ENCODE measurements around the gene C3orf52. TPM values are rescaled to one million over a fixed set of nuclear protein-coding genes. Genes with fewer than 3 reads are reported as not detected.
A peak's percentile ranks its signal among the peaks of the same experiment; 100 is the strongest.

The C3orf52 gene
- total and polyA plus RNA-seq, 10 of the 15 experiments (the other 5 are each of a cell fraction or from before 2014, with no cell fraction given): 0.15 to 1.9 (median 0.73) TPM

GRCh38 chr3:112085735-112086075 is 484 bp upstream of the C3orf52 start:
- peak overlapping the region; percentile 100 for H3K4me2 ChIP-seq (ENCODE audit: control insufficient read depth, insufficient read depth)
- ATAC-seq (peak; percentile 5; the same call in 2 of the 3 replicates), FAIRE-seq (no peak), DNase-seq (ENCODE audit: low read depth, low spot score) (no peak)
- no peak overlapping the region for H3K9ac ChIP-seq (ENCODE audit: control insufficient read depth, insufficient read depth, low read length)
- peak overlapping the region; percentile 76; the same call in 1 of the 2 replicates for H3K4me3 ChIP-seq
- H3K9me3 ChIP-seq (replicated peaks; ENCODE audit: control insufficient read depth, insufficient read depth, low read length): no peaks in the 10 kb centered on the region
- peaks cover 3% of the 10 kb centered on the region for H3K4me1 ChIP-seq (ENCODE audit: control insufficient read depth, insufficient read depth, low read length)
- RAD21 ChIA-PET (ENCODE audit: unreplicated experiment): no interaction called here
- no TSS peak for BruUV-seq (replicated peaks)
- POLR2A ChIA-PET: no interaction called here
- SMC1A ChIA-PET (ENCODE audit: uncharacterized antibody, unreplicated experiment): no interaction called here
- peaks cover 7 to 13% of the 10 kb centered on the region in 2 experiments for H3K27me3 ChIP-seq (replicated peaks in 1 of 2; ENCODE audit: control insufficient read depth in 2 of 2, insufficient read depth in 2 of 2, low read length in 1 of 2)
- CTCF ChIA-PET: interaction anchor here (0.9 kb wide), 1 partner anchor 42 kb away, joined by 3 read pairs; no protein-coding TSS in a partner anchor
- TF ChIP-seq LARP7 (IDR thresholded peaks at IDR 0.05) (no peak), MEF2A (IDR thresholded peaks at IDR 0.05; ENCODE audit: insufficient read depth, low read depth, low read length) (no peak), RAD21 (IDR thresholded peaks at IDR 0.05; ENCODE audit: insufficient read depth, low read depth, low read length) (no peak), NFIC (IDR thresholded peaks at IDR 0.05; ENCODE audit: low read depth, low read length) (no peak), USF1 (IDR thresholded peaks at IDR 0.05; ENCODE audit: borderline replicate concordance, extremely low read length, insufficient read depth, low read depth, low read length) (no peak), PAX8 (IDR thresholded peaks at IDR 0.05) (no peak), SMAD5 (IDR thresholded peaks at IDR 0.05; ENCODE audit: low read depth) (no peak), MLLT1 (IDR thresholded peaks at IDR 0.05) (no peak), BCLAF1 (IDR thresholded peaks at IDR 0.05) (no peak), SUPT20H (IDR thresholded peaks at IDR 0.05; ENCODE audit: borderline replicate concordance, control insufficient read depth, low read depth, low read length) (no peak), TARDBP (IDR thresholded peaks at IDR 0.05; ENCODE audit: borderline replicate concordance) (no peak), RFX5 (IDR thresholded peaks at IDR 0.05; ENCODE audit: low read depth, low read length) (no peak), KDM1A (IDR thresholded peaks at IDR 0.05; ENCODE audit: borderline replicate concordance) (no peak)
- no peaks in the 10 kb centered on the region for H4K20me1 ChIP-seq (ENCODE audit: control insufficient read depth, insufficient read depth)
- no peaks in the 10 kb centered on the region for H3K36me3 ChIP-seq (ENCODE audit: control insufficient read depth in 2 of 2, insufficient read depth in 2 of 2, low read length in 1 of 2)
- H3K27ac ChIP-seq (ENCODE audit: control insufficient read depth, insufficient read depth): no peak overlapping the region
- peak overlapping the region; percentile 78 for H2AFZ ChIP-seq (ENCODE audit: control insufficient read depth, low read depth, low read length)
- no peaks in the 10 kb centered on the region for H3K79me2 ChIP-seq (ENCODE audit: control insufficient read depth, insufficient read depth, low read length)
- intact Hi-C loops (cut with micrococcal nuclease; ENCODE audit: unreplicated experiment) (no loop called here), in situ Hi-C loops (cut with MboI) (no loop called here)
- 52% methylated on average over 12 of the region's 12 CpGs for WGBS (ENCODE audit: insufficient coverage, insufficient replicate concordance, low lambda C conversion rate, missing lambda C conversion rate)
